AG09319 (cell line): ENCODE measurements around the gene PADI6.

Experiments
- DNase-seq: peaks from one replicate; pipeline ENCODE4 v3.0.0-alpha.2; 2010; ENCODE audit warnings: low read depth; ENCODE audit errors: extremely low read depth
- TF ChIP-seq, protein P1 (sequence below): IDR thresholded peaks from 2 replicates; pipeline ENCODE4 v1.5.1; 2011; ENCODE audit warnings: low read depth, mild to moderate bottlenecking, inconsistent platforms, low read length, moderate library complexity

PADI6 gene

DNA sequence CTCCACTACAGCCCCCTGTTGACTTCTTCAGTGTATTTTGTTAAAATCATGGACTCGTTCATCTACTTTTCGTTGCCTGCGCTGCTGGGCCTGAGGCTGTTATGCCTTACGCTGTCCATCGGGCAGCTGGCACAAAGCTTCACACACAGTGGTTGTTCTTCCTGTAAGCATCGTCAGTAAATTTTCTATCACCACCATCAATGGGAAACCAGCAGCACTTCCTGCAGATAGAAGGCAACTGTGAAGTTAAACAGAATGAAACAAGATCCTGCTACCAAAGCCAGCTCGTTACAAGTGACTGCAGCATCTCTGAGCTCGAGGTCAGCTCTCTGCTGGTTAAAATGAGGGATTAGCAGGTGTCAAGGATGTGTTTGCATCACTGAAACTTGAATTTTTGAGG lies 21.9 kb upstream of the PADI6 start:
- TF ChIP-seq, protein P1, sequence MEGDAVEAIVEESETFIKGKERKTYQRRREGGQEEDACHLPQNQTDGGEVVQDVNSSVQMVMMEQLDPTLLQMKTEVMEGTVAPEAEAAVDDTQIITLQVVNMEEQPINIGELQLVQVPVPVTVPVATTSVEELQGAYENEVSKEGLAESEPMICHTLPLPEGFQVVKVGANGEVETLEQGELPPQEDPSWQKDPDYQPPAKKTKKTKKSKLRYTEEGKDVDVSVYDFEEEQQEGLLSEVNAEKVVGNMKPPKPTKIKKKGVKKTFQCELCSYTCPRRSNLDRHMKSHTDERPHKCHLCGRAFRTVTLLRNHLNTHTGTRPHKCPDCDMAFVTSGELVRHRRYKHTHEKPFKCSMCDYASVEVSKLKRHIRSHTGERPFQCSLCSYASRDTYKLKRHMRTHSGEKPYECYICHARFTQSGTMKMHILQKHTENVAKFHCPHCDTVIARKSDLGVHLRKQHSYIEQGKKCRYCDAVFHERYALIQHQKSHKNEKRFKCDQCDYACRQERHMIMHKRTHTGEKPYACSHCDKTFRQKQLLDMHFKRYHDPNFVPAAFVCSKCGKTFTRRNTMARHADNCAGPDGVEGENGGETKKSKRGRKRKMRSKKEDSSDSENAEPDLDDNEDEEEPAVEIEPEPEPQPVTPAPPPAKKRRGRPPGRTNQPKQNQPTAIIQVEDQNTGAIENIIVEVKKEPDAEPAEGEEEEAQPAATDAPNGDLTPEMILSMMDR, result no peak
- DNase-seq, result no peak

DNA sequence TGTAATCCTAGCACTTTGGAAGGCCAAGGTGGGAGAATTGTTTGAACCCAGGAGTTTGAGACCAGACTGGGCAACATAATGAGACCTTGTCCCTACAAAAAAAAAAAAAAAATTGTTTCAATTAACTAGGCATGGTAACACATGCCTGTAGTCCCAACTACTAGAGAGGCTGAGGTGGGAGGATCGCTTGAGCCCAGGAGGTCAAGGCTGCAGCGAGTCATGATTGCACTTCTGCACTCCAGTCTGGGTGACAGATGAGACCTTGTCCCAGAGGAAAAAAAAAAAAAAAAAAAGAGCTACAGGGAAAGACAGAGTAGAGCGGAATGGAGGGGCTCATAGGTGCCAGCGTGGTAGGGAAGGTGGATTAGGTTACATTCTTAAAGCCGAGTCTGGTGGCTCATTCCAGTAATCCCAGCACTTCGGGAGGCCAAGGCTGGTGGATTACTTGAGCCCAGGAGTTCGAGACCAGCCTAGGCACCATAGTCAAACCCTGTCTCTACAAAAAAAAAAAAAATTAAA lies 21.0 kb upstream of the PADI6 start:
- DNase-seq, result no peak
- TF ChIP-seq, protein P1, result no peak

DNA sequence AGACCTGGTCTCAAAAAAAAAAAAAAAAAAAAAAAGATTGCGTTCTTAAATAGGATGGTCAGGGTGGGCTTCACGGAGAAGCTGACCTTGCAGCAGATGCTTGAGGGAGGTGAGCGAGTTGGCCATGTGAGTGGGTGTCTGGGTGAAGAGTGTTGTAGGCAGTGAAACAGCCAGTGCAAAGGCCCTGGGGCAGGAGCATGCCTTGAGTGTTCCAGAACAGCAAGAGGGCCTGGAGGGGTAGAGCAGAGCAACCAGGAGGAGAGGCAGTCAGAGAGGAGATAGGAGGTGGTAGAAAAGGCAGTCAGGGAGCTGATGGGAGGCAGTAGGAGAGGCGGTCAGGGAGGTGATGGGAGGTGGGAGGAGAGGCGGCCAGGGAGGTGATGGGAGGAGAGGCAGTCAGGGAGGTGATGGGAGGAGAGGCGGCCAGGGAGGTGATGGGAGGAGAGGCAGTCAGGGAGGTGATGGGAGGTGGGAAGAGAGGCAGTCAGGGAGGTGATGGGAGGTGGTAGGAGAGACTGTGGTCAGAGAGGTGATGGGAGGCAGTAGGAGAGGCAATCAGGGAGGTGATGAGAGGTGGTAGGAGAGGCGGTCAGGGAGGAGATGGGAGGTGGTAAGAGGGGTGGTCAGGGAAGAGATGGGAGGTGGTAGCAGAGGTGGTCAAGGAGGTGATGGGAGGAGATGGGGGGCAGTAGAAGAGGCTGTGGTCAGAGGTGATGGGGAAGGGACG lies 20.2 kb upstream of the PADI6 start:
- TF ChIP-seq, protein P1, result no peak
- DNase-seq, result no peak

- no peak for DNase-seq
- TF ChIP-seq, protein P1, result no peak
Observed at GRCh38 chr1:17352419-17352909, 19.5 kb upstream of the PADI6 start.

DNA sequence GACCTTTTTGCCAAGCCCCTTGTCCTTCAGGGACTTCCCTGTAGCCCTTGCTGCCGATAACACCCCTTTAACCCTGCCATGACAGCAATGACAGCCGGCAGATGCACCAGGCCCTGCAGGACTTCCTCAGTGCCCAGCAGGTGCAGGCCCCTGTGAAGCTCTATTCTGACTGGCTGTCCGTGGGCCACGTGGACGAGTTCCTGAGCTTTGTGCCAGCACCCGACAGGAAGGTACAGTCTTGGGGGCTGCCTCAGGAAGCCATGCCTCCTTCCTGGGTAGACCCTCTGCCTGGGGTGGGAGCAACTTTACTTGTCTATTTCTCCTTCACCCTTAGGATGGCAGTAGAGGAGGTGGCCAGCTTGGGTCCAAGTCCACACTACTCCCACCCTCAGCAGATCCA lies 16.1 kb upstream of the PADI6 start:
- TF ChIP-seq, protein P1, result no peak
- DNase-seq, result no peak

GRCh38 chr1:17356387-17357026 lies 15.5 kb upstream of the PADI6 start:
- TF ChIP-seq, protein P1, result no peak
- DNase-seq, result no peak

GRCh38 chr1:17358557-17358956 lies 13.4 kb upstream of the PADI6 start:
- DNase-seq, result no peak
- TF ChIP-seq, protein P1, result no peak
